Left cardiac atrium (tissue), 4 donors: ENCODE measurements around the gene FAS. TPM values are rescaled to one million over a fixed set of nuclear protein-coding genes. Genes with fewer than 3 reads are reported as not detected.
"Not testable (repeated sequence)": the region's sequence is repeated elsewhere in the genome, so short reads cannot be mapped to it uniquely, and the experiment has no call there.

Experiments used
- ATAC-seq, 2 donors: fragments of 200-7000 bp; cut with Tn5 transposase; one replicate each; pipeline ENCODE4 v1.9.1; 2020; ENCODE audit warnings: mild to moderate bottlenecking in 2 of 2, moderate library complexity in 2 of 2
- DNase-seq: peaks from one replicate; pipeline ENCODE4 v3.0.0-alpha.2; 2020
- intact Hi-C, 2 donors: fragments of 100-400 bp; cut with DNase I; formaldehyde crosslinking; loops; one replicate each; pipeline versions ENCODE4 v1.14.1 to v1.15.1; 2022 to 2023
- total RNA-seq, 2 donors: library from RNA; stranded (reverse); fragmentation: NEBNext Ultra II Directional; extraction: Animal tissue kit (Norgen Biotek cat#: 25700); gene quantifications; one replicate each; pipeline ENCODE4 v1.2.1, GENCODE V29; 2021
- donor health status: DM: no; HTN: yes; CAD: no.
- donor health status: DM: no; HTN: yes; CAD: no; lungs with severe emphysema.
- donor health status: DM: yes; HTN: yes; CAD: no.
- donor health status: Dilated cardiomyopathy.

The FAS gene
- total RNA-seq, 2 donors from 2014 or later, result 6.6 to 8.1 TPM

DNA sequence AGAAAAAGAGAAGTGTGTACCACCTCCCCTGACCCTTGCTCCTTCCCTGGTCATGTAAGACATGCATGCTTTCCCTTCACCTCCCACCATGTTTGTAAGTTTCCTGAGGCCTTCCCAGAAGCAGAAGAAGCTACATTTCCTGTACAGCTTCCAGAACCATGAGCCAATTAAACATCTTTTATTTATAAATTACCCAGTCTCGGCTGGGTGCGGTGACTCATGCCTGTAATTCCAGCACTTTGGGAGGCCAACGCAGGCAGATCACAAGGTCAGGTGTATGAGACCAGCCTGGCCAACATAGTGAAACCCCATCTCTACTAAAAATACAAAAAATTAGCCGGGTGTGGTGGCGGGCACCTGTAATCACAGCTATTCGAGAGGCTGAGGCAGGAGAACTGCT is 30.9 kb downstream of the FAS start:
- intact Hi-C loops, ATAC-seq, DNase-seq: not testable (repeated sequence)

DNA sequence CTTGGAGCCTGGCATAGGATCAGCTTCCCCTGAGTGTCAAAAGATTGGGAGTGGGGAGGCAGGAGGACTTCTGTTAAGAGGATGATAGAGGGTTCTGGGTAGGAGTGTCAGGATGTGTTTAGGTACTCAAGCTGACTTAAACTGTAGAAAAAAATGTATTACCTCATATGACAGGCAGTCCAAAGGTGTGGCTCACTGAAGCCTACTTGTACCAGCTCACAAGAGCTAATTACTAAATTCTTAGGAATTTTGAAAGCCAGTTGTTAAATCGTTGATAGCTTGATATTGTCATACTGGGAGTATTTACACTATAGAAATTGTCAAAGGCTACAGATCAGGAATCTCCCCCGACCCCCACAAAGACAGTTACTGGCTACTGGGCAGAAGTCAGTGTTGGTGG is 32.1 kb downstream of the FAS start:
- intact Hi-C loops, result no loop called here
- ATAC-seq, result peak in 1 of 2 donors; percentile 88
- no peak for DNase-seq

DNA sequence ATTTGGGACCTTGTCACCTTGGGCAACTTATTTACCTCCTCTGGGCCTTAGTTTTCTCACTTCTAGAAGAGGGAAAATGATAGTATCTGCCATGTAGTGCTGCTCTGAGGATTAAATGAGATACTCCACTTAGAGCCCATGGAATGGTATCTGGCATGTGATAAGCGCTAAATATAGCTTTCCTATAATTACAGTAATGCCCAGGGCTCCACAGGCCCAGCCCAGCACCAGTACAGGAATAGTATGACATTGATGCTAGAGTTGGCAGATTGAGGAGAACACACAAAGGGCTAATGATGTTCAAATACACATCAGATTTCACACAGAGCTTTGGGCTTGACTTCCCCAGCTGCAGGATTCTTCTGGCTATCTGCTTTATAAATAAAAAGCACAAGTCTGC is 34.9 kb downstream of the FAS start:
- DNase-seq (no peak), ATAC-seq (peak in 1 of 2 donors; percentile 44)
- intact Hi-C loops, result no loop called here

DNA sequence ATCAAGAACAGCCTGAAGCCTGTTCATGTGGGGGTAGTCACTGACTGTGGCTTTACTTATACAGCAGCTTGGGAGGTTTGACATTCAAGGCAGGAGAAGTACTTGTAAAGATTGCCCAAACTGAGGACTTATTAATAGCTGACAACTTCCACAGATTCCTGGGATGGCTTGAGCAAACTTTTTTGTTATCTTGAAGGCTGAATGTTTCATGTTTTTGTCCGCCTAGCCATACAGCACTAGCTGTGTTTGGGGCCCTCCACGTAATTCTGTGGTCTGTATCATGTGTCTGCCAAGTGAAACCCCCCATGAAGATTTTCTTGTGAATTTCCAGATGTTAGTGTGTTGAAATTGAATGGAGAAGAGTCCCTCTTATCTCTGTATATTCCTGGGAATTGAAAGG is 38.6 kb downstream of the FAS start:
- no peak for ATAC-seq
- intact Hi-C loops, result loop anchor here in 1 of 2 donors (1.0 kb wide), 1 partner anchor 185 kb away; no protein-coding TSS in a partner anchor
- DNase-seq, result no peak

DNA sequence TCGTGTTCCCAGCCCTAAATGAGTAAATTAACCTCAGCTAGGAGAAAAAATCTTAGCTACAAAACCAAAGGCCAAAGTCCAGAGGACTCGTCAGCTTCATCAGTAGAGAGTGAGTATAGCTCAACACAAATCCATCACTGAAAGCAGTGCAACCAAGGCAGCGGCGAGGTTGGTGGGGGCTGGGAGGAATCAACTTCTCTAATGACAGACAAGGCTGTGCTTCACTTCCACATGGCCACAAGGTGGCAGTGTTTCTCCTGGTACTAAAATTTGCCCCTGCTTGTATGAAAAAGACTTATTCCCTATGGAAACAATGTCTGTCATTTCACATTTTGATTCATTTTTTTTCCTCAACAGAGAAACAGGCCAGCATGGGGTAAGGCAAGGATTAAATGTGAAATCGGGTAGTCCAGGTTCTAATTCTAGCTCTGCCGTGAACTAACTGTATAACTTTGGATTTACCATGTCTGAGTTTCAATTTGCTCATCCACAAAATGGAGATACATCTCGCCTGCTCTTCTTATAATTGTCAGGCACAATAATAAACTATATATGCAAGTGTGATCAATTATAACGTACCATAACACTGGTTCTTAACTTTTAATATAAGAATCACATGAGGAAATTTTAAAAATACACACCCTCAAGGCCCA is 39.3 kb downstream of the FAS start:
- intact Hi-C loops, result loop anchor here (1.0 to 5.0 kb wide), 2 partner anchors 182 to 184 kb away; no protein-coding TSS in a partner anchor
- ATAC-seq (peak; percentile 62 to 63), DNase-seq (peak; percentile 81)

DNA sequence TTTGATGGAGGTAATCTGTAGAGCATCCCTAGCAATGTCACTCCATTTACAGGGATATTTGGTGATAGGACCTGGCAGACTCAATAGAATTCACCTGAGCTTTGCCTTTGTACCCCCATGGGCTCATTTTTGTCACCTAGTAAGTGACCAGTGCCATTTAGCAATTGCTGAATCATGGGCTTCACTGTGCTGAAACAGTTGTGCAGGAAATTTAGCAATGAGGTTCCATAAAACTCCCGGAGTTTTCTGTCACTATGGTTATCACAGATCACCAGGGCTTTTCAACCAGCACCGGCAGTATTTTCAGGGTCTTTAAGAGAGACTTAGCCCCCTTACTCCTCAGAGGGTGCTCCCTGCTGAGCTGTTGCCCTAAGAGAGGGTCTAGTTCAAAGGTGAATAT is 40.2 kb downstream of the FAS start:
- intact Hi-C loops, result loop anchor here in 1 of 2 donors (5.0 kb wide), 1 partner anchor 182 kb away; no protein-coding TSS in a partner anchor
- ATAC-seq (peak in 1 of 2 donors; percentile 9), DNase-seq (no peak)

DNA sequence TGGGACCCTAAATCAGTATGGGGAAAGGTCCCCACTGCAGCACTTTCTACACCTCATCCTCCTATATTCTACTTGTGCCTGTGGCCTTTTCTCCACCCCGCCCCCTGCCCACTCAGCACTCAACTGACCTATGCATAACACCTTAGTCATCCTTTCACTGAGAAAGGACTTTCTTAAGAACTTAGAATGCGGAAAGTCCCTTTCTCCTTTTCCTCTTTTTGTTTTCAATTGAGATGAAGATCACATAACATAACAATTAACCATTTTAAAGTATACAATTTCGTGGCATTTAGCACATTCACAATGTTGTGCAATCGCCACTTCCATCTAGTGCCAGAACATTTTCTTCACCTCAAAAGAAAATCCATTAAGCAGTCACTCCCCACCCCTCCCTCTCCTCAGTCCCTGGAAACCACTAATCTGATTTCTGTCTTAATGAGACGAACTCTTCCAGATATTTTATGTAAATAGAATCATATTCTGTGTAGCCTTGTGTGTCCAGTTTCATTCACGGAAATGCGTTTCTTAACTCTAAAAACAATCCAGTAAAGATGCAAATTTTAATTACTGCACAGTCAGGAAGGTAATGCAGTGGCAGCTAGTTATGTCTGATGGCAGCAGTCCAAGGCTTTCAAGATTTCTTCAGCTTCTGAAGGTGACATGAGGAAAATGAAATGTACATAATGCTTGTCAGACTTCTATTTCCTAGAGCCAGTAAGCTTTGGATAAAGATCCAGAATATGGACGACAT is 41.7 kb downstream of the FAS start:
- peak in 1 of 2 donors; percentile 74 for ATAC-seq
- no peak for DNase-seq
- intact Hi-C loops, result loop anchor here in 1 of 2 donors (5.0 kb wide), 1 partner anchor 180 kb away; no protein-coding TSS in a partner anchor

DNA sequence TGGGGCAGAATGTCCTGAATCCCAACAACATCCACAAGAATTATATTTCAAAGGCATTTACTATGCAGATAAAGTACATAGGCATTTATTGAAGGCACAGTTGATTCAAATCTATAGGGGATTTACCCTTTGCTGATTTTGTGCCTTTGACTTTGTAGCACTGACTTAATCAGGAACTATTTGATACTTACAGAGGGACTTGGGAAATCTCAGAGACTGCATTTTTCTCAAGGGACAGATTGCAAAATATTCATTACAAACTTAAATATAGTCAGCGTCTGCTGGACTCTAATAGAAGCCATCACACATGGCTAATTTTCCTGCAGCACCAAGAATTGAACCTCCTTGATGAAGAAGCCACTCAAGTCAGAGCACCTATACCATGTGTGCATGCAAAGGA is 44.9 kb downstream of the FAS start:
- ATAC-seq, result no peak
- intact Hi-C loops, result no loop called here
- DNase-seq, result no peak

DNA sequence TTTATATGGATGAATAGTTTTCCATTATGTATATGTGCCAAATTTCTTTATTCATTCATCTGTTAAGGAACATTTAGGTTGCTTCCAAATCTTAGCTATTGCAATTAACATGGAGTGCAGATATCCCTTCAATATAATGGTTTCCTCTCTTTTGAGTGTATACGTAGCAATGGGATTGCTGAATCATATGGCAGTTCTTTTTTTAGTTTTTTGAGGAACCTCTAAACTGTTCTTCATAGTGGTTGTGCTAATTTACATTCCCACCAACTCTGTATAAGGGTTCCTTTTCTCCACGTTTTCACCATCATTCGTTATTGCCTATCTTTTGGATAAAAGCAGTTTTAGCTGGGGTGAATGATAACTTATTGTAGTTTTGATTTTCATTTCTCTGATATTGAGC is 46.5 kb downstream of the FAS start:
- intact Hi-C loops, result no loop called here
- no peak for DNase-seq
- no peak for ATAC-seq

DNA sequence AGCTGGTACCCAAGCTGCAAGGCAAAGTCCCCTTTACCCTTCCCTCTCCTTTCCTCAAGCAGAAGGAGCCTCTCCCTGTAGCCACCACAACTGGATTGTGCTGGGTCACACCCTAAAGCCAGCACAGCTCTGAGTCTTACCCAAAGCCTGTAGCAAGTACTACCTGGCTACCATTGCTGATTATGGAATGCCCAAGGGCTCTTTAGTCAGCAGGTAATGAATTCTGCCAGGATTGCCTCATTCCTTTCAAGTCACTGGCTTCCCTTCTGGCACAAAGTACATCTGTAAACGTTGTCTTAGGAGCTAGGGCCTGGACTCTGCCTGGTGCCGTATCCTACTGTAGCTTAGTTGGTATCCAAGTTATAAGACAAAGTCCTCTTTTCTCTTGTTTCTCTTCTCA is 52.0 kb downstream of the FAS start:
- DNase-seq (no peak), ATAC-seq (no peak)
- intact Hi-C loops, result no loop called here

DNA sequence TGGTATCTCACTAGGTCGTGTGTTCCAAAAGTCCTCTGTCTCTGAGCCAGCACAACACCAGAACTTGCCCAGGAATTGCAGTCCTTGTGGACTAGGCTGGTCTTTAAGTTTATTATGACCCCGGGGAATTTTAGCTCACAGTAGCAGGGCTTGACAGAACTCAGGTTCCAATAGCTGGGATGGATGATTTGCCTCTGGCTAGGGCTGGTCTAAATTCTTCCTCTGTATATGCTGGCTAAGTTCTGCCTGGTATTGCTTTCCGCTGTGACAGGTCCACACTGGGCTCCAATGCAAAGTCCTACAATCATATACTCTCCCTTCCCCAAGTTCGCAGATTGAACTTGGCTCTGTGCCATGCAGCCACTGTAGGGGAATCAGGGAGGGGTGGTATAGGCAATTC is 52.5 kb downstream of the FAS start:
- DNase-seq, result no peak
- ATAC-seq, result no peak
- intact Hi-C loops, result no loop called here

DNA sequence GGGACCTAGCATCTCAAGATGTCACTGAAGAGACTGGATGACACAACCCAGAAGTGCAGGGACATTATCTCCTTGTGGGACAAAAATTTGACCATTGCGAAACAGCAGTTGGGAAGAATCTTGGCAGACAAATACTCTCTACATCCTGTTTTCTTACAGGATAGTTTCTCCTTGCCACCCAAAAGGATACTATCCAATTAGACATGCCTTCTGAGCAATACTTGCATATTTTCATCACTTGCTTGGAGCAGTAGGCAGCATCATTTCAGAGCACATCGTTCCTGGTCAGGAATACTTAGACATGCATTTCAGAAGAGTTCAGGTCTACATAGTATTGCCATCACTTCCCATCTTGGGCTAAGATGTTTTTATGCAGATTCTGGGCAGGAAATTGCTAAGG is 56.8 kb downstream of the FAS start:
- intact Hi-C loops, result no loop called here
- ATAC-seq (no peak), DNase-seq (no peak)

DNA sequence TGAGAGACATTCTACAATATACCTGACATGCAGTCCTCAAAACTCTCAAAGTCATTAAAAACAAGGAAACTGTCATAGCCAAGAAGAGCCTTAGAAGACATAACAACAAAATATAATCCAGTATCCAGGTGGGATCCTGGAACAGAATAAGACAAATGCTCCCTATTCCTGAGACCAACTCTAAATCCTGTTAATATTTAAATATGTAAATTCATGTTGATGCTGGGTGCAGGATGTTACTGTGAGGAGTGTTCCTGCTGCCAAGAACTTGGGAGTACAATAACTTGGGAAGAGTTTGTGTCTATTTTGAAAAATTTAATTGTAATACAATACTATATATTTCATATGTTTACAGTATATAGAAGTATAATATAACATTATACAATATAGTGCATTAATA is 61.0 kb downstream of the FAS start:
- intact Hi-C loops, result no loop called here
- no peak for DNase-seq
- ATAC-seq, result no peak

DNA sequence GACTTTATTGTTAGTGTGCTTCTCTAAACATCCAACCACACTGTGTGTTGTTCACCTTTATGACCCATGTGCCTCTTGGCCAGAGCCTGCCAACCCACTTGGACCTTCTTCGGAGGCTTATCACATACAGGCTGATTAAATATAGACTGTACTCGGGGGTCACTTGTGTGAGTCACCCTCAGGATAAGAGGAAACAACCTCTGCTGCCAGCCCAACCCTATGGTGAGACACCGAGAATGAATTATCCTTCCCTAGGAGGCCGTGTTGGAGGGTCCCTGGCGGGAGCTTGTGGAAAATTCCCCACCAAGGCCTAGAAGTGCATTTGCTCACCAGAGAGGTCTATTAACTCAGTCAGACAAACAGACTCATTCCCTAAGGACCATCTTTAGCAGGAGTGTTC is 63.0 kb downstream of the FAS start:
- intact Hi-C loops, result no loop called here
- ATAC-seq, result peak; percentile 30 to 94
- DNase-seq, result peak; percentile 26

DNA sequence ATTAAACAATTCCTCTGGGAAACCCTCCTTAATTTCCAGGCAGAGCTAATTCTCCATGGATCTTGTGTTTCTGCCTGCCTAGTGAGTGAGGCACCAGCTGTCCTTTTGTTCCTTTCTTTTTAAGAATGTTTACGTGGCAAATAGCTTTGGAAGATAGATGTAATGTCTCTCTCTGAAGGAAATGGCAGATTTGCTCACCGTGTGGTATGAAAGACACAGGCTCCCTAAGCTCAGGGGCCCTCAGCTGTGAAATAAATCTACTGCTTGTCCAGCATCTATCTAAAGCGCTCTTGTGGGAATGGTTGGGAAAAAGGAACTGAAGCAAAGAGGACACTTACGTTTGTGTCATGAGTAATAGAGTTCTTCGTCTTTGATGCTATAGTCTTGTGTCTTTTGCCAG is 64.6 kb downstream of the FAS start:
- ATAC-seq, result no peak
- no peak for DNase-seq
- intact Hi-C loops, result no loop called here

DNA sequence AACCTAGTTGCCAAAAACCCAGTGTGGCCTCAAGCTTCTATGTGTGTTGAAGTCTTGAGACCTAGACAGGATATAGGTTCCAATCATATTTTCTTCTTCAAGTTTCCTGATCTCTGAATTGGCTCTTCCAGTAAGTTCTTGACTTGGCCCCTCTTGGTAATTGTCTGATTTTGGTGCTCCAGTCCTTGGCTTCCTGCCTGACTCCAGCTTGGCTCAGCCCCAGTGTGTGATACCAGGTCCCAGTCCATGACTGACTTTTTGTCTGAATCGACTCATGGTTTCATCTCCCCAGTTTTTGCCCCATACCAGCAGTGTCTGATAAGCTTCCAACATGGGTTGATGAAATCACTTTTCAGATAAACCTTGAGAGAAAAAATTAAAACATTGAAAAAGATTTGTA is 72.3 kb downstream of the FAS start:
- ATAC-seq (peak; percentile 50 to 73), DNase-seq (peak; percentile 74)
- intact Hi-C loops, result no loop called here

DNA sequence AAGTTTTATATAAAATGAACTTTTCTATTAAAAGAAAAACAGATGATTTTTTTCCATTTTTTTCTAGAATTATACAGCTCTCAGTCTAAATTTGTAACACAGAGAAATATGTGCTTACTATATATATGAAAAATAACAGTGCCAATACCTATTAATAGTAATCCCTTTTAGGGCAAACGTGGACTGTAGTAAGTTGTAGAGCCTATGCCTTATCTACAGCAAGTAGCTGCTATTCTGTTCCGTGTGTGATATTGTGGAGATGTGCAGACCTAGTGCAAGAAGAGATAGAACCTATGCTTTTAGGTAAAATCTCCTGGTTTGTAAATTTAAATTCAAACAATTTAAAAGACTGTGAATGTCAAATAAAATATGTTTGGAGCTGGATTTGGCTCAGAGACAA is 72.9 kb downstream of the FAS start:
- no peak for ATAC-seq
- no peak for DNase-seq
- intact Hi-C loops, result no loop called here

DNA sequence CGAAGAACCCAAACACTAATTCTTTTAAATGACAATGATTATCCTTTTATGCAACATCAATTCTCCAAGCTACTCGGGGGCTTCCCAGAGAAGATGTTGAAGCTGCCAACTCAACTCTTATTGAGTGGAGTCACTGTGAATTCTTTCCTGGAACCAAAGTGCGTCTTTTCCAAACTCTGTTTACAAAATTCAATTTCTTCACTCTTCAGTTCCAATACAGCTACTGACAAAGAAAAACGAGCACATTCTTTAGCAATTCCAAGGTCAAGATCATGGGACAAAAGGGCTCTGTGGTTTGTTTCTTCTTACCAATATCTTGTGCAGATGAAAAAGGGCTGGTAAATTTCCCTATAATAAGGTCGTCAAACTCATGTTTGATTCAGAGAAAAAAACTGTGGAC is 74.2 kb downstream of the FAS start:
- DNase-seq (no peak), ATAC-seq (peak in 1 of 2 donors; percentile 83)
- intact Hi-C loops, result no loop called here
